ENCODE results near the gene IL1RN.

IL1RN gene

GRCh38 chr2:113173542-113174375 lies 46.4 kb downstream of the IL1RN start, which contains the start of gene PSD4:
Gene PSD4 (plus strand): TSS chr2:113173971. CDS start chr2:113182457, 8,486 bp downstream.
- no peak for DNase-seq (ENCODE audit: low read depth, low spot score)

GRCh38 chr2:113174376-113174750 lies 47.0 kb downstream of the IL1RN start:
- no peak for DNase-seq (ENCODE audit: low read depth, low spot score)

GRCh38 chr2:113175042-113175628 lies 47.7 kb downstream of the IL1RN start:
- DNase-seq (ENCODE audit: low read depth, low spot score), result no peak

GRCh38 chr2:113175736-113176695 lies 48.6 kb downstream of the IL1RN start:
- no peak for DNase-seq (ENCODE audit: low read depth, low spot score)

GRCh38 chr2:113176696-113177355 lies 49.4 kb downstream of the IL1RN start:
- no peak for DNase-seq (ENCODE audit: low read depth, low spot score)

GRCh38 chr2:113178069-113178746 lies 50.8 kb downstream of the IL1RN start:
- no peak for DNase-seq (ENCODE audit: low read depth, low spot score)

GRCh38 chr2:113178891-113179290 lies 51.5 kb downstream of the IL1RN start:
- DNase-seq (ENCODE audit: low read depth, low spot score), result no peak

- no peak for DNase-seq (ENCODE audit: low read depth, low spot score)
Observed at GRCh38 chr2:113179446-113180045, 52.1 kb downstream of the IL1RN start.

- DNase-seq (ENCODE audit: low read depth, low spot score), result no peak
Observed at GRCh38 chr2:113180131-113180946, 52.9 kb downstream of the IL1RN start.

GRCh38 chr2:113181258-113182051 lies 54.1 kb downstream of the IL1RN start:
- no peak for DNase-seq (ENCODE audit: low read depth, low spot score)

- DNase-seq (ENCODE audit: low read depth, low spot score), result no peak
Observed at GRCh38 chr2:113182471-113183260, 55.3 kb downstream of the IL1RN start.

GRCh38 chr2:113183264-113183663 lies 55.9 kb downstream of the IL1RN start:
- no peak for DNase-seq (ENCODE audit: low read depth, low spot score)
